Measurements from ENCODE around the gene CHD2.

CHD2 gene

GRCh38 chr15:92879949-92880725 is 20.0 kb upstream of the CHD2 start:
- H3K4me1 ChIP-seq (ENCODE audit: control insufficient read depth in 2 of 2, insufficient read depth in 2 of 2, low read length in 2 of 2): peaks cover 17 to 32% of the 10 kb centered on the region in 2 donors
- no peak overlapping the region for H3K9ac ChIP-seq (ENCODE audit: low read depth in 1 of 2, low read length in 2 of 2)

GRCh38 chr15:92880796-92881195 is 19.3 kb upstream of the CHD2 start:
- H3K27ac ChIP-seq (ENCODE audit: low read depth in 2 of 2, low read length in 2 of 2): peak overlapping the region; percentile 93 to 95
- H3K27me3 ChIP-seq (ENCODE audit: control insufficient read depth in 2 of 2, insufficient read depth in 2 of 2, low read length in 2 of 2): no peaks in the 10 kb centered on the region
- peak overlapping the region; percentile 28 to 45 for H3K4me3 ChIP-seq (ENCODE audit: low read length in 2 of 2)
- peak overlapping the region; percentile 75 to 88 for H3K9ac ChIP-seq (ENCODE audit: low read depth in 1 of 2, low read length in 2 of 2)
- peaks cover 20 to 36% of the 10 kb centered on the region in 2 donors for H3K4me1 ChIP-seq (ENCODE audit: control insufficient read depth in 2 of 2, insufficient read depth in 2 of 2, low read length in 2 of 2)
- H3K9me3 ChIP-seq (ENCODE audit: control insufficient read depth in 2 of 2, low read length in 2 of 2): no peaks in the 10 kb centered on the region
- no peaks in the 10 kb centered on the region for H3K36me3 ChIP-seq (ENCODE audit: control insufficient read depth in 2 of 2, insufficient read depth in 2 of 2, low read length in 2 of 2)

More at GRCh38 chr15:92879949-92880725, 20.0 kb upstream of the CHD2 start:
- peak overlapping the region; percentile 93 to 95 for H3K27ac ChIP-seq (ENCODE audit: low read depth in 2 of 2, low read length in 2 of 2)
- no peaks in the 10 kb centered on the region for H3K27me3 ChIP-seq (ENCODE audit: control insufficient read depth in 2 of 2, insufficient read depth in 2 of 2, low read length in 2 of 2)
- peak overlapping the region in 1 of 2 donors; percentile 45 for H3K4me3 ChIP-seq (ENCODE audit: low read length in 2 of 2)
- no peaks in the 10 kb centered on the region for H3K9me3 ChIP-seq (ENCODE audit: control insufficient read depth in 2 of 2, low read length in 2 of 2)
- no peaks in the 10 kb centered on the region for H3K36me3 ChIP-seq (ENCODE audit: control insufficient read depth in 2 of 2, insufficient read depth in 2 of 2, low read length in 2 of 2)

GRCh38 chr15:92881211-92881754 is 18.8 kb upstream of the CHD2 start:
- peak overlapping the region; percentile 75 to 88 for H3K9ac ChIP-seq (ENCODE audit: low read depth in 1 of 2, low read length in 2 of 2)
- peaks cover 25 to 36% of the 10 kb centered on the region in 2 donors for H3K4me1 ChIP-seq (ENCODE audit: control insufficient read depth in 2 of 2, insufficient read depth in 2 of 2, low read length in 2 of 2)
- no peaks in the 10 kb centered on the region for H3K9me3 ChIP-seq (ENCODE audit: control insufficient read depth in 2 of 2, low read length in 2 of 2)
- peaks cover 2 to 3% of the 10 kb centered on the region in 2 donors for H3K36me3 ChIP-seq (ENCODE audit: control insufficient read depth in 2 of 2, insufficient read depth in 2 of 2, low read length in 2 of 2)
- H3K27me3 ChIP-seq (ENCODE audit: control insufficient read depth in 2 of 2, insufficient read depth in 2 of 2, low read length in 2 of 2): no peaks in the 10 kb centered on the region
- H3K4me3 ChIP-seq (ENCODE audit: low read length in 2 of 2): peak overlapping the region; percentile 60 to 73
- H3K27ac ChIP-seq (ENCODE audit: low read depth in 2 of 2, low read length in 2 of 2): peak overlapping the region; percentile 93 to 95

DNA sequence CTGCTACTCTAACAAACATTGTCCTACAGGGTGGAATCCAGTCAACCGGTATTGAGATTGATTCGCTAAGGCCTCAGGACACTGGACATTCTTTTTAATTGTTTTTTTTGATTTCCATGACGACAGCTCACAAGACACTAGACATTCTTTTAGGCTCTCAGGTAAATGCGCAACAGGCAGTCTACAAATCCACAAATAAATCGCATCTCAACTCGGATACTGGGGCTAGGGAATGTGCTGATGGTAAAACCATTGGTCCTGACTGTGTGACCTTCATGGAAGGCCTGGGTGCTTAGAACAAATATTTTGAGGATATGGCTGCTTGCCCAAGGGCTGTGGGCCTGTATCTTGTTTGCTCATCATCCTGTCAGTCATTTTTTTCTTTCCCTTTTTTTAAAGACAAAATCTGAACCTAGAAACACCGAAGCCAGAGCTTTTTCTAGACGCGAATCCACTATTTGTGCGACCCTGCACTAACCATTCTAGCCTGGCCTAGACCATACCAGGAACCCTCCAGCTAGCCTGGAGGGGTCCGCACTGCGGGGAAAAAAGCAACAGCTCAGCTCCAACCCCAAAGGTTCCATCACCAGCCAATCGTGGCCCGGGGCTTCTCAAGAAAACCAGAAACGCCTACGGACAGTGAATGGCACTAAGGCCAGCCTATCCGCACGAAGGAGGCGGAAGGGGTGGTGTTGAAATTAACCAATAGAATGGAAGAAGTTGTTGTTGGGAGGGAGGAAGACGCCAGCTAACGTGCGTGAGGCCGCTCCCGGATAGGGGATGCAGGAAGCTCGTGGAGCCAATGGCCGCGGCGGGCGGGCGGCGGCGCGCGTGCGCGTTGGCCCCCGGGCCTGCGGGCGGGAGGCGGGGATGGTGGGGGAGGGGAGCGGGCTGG is 18.1 kb upstream of the CHD2 start:
- H3K4me3 ChIP-seq (ENCODE audit: low read length in 2 of 2): peak overlapping the region; percentile 60 to 73
- peak overlapping the region; percentile 93 to 95 for H3K27ac ChIP-seq (ENCODE audit: low read depth in 2 of 2, low read length in 2 of 2)
- H3K36me3 ChIP-seq (ENCODE audit: control insufficient read depth in 2 of 2, insufficient read depth in 2 of 2, low read length in 2 of 2): peaks cover 10% of the 10 kb centered on the region in 2 donors
- no peaks in the 10 kb centered on the region for H3K9me3 ChIP-seq (ENCODE audit: control insufficient read depth in 2 of 2, low read length in 2 of 2)
- peaks cover 33 to 43% of the 10 kb centered on the region in 2 donors for H3K4me1 ChIP-seq (ENCODE audit: control insufficient read depth in 2 of 2, insufficient read depth in 2 of 2, low read length in 2 of 2)
- no peaks in the 10 kb centered on the region for H3K27me3 ChIP-seq (ENCODE audit: control insufficient read depth in 2 of 2, insufficient read depth in 2 of 2, low read length in 2 of 2)
- H3K9ac ChIP-seq (ENCODE audit: low read depth in 1 of 2, low read length in 2 of 2): peak overlapping the region; percentile 75 to 88

DNA sequence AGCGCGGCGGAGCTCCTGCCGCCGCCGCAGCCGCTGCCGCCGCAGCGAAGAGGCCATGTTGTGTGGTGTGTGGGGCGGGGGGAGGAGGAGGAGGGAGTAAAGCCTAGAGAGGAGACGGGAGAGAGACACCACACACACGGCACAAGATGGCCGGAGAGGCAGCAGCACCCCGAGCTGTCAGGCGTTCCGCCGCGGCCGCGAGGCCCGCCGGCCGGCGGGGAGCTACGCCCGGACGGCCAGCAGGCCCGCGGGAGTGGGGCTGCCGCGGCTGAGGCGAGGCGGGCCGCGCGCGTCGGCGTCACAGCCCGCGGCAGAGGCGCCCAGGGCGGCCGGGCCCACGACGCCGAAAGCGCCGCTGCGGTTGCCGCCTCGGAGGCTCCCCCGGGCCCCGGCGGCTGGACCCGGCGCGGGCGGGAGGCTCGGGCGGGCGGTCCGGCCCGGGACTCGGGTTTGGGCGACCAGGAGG is 17.4 kb upstream of the CHD2 start:
- peak overlapping the region; percentile 99 for H3K27ac ChIP-seq (ENCODE audit: low read depth in 2 of 2, low read length in 2 of 2)
- H3K4me1 ChIP-seq (ENCODE audit: control insufficient read depth in 2 of 2, insufficient read depth in 2 of 2, low read length in 2 of 2): peaks cover 37 to 48% of the 10 kb centered on the region in 2 donors
- H3K4me3 ChIP-seq (ENCODE audit: low read length in 2 of 2): peak overlapping the region; percentile 85 to 89
- H3K36me3 ChIP-seq (ENCODE audit: control insufficient read depth in 2 of 2, insufficient read depth in 2 of 2, low read length in 2 of 2): peaks cover 15 to 17% of the 10 kb centered on the region in 2 donors
- no peaks in the 10 kb centered on the region for H3K27me3 ChIP-seq (ENCODE audit: control insufficient read depth in 2 of 2, insufficient read depth in 2 of 2, low read length in 2 of 2)
- H3K9me3 ChIP-seq (ENCODE audit: control insufficient read depth in 2 of 2, low read length in 2 of 2): no peaks in the 10 kb centered on the region
- H3K9ac ChIP-seq (ENCODE audit: low read depth in 1 of 2, low read length in 2 of 2): peak overlapping the region; percentile 94 to 99

DNA sequence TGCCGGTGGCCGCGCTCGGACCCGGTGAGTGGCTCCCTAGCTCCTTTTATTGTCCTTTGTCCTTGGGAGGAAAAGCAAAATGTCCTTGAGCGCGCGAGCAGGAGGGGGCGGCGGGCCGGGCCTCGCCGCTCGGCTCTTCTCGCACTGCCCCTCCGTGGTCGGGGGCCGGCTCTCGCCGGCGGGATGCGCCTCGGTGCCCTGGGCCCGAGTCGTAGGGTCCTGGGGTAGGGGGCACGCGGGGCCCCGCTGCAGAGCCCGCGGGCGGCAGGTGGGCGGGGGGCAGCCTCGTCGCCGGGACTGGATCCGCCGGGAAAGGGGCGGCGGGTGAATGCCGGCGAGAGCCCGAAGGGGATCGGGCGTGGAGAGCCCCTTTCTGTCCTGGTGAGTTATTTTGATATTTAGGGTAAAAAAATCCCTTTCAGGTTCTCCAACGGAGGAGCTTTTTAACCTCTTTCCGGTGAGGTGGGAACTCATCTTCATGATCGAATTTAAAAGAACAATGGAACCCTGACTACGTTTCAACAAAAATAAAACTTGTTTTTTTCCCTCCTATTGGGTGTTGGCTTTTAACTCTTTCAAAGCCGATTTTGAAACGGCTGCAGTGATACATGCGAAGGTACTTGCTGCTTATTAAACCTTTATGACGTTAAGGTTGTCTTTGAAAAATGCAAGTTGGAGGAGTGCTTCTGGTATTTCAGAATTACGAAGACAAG is 16.8 kb upstream of the CHD2 start:
- H3K9me3 ChIP-seq (ENCODE audit: control insufficient read depth in 2 of 2, low read length in 2 of 2): no peaks in the 10 kb centered on the region
- peak overlapping the region; percentile 85 to 89 for H3K4me3 ChIP-seq (ENCODE audit: low read length in 2 of 2)
- H3K27ac ChIP-seq (ENCODE audit: low read depth in 2 of 2, low read length in 2 of 2): peak overlapping the region; percentile 99
- peaks cover 43 to 46% of the 10 kb centered on the region in 2 donors for H3K4me1 ChIP-seq (ENCODE audit: control insufficient read depth in 2 of 2, insufficient read depth in 2 of 2, low read length in 2 of 2)
- H3K9ac ChIP-seq (ENCODE audit: low read depth in 1 of 2, low read length in 2 of 2): peak overlapping the region; percentile 94 to 99
- H3K36me3 ChIP-seq (ENCODE audit: control insufficient read depth in 2 of 2, insufficient read depth in 2 of 2, low read length in 2 of 2): peaks cover 15 to 22% of the 10 kb centered on the region in 2 donors
- H3K27me3 ChIP-seq (ENCODE audit: control insufficient read depth in 2 of 2, insufficient read depth in 2 of 2, low read length in 2 of 2): no peaks in the 10 kb centered on the region

DNA sequence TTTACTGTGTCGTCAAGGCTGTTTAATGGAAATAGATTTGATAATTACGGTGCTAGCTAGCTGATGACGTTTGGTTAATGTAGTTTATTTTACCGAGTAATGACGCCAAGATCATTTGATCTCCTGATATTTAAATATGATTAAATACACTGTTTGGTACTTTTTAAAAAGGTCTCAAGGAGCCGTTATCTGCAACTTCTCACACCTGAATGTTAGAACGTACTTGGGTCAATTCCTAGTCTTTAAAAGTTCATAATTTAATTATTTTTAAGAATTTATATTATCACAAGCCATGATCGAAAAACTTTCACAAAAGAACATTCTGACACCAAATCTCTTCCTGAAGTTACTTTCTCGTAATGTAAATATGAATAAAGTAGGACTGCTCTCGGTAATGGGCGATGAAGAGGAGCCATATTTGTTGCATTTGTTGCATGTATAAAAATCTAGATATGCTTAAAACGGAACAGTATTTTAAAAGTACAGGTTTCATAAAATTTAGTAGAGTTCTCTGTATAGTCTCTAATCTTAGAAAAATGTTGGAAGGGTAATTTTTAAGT is 16.2 kb upstream of the CHD2 start:
- Histone ChIP-seq H3K4me3 (ENCODE audit: low read length in 2 of 2) (peak overlapping the region; percentile 85 to 89), H3K9ac (ENCODE audit: low read depth in 1 of 2, low read length in 2 of 2) (peak overlapping the region; percentile 94 to 99), H3K27ac (ENCODE audit: low read depth in 2 of 2, low read length in 2 of 2) (peak overlapping the region; percentile 99), H3K36me3 (ENCODE audit: control insufficient read depth in 2 of 2, insufficient read depth in 2 of 2, low read length in 2 of 2) (peaks cover 15 to 28% of the 10 kb centered on the region in 2 donors), H3K27me3 (ENCODE audit: control insufficient read depth in 2 of 2, insufficient read depth in 2 of 2, low read length in 2 of 2) (no peaks in the 10 kb centered on the region), H3K4me1 (ENCODE audit: control insufficient read depth in 2 of 2, insufficient read depth in 2 of 2, low read length in 2 of 2) (peaks cover 40 to 47% of the 10 kb centered on the region in 2 donors), H3K9me3 (ENCODE audit: control insufficient read depth in 2 of 2, low read length in 2 of 2) (no peaks in the 10 kb centered on the region)

GRCh38 chr15:92884436-92885223 is 15.5 kb upstream of the CHD2 start:
- Histone ChIP-seq H3K4me1 (ENCODE audit: control insufficient read depth in 2 of 2, insufficient read depth in 2 of 2, low read length in 2 of 2) (peaks cover 38 to 48% of the 10 kb centered on the region in 2 donors), H3K36me3 (ENCODE audit: control insufficient read depth in 2 of 2, insufficient read depth in 2 of 2, low read length in 2 of 2) (peaks cover 18 to 31% of the 10 kb centered on the region in 2 donors), H3K27me3 (ENCODE audit: control insufficient read depth in 2 of 2, insufficient read depth in 2 of 2, low read length in 2 of 2) (no peaks in the 10 kb centered on the region), H3K9ac (ENCODE audit: low read depth in 1 of 2, low read length in 2 of 2) (peak overlapping the region; percentile 94 to 99), H3K4me3 (ENCODE audit: low read length in 2 of 2) (peak overlapping the region; percentile 85 to 89), H3K9me3 (ENCODE audit: control insufficient read depth in 2 of 2, low read length in 2 of 2) (no peaks in the 10 kb centered on the region), H3K27ac (ENCODE audit: low read depth in 2 of 2, low read length in 2 of 2) (peak overlapping the region; percentile 99)
